Fibroblast of mammary gland (primary cell): ENCODE results near the gene CDH4.
A peak's percentile ranks its signal among the peaks of the same experiment; 100 is the strongest.

Experiments
- DNase-seq: peaks from one replicate; pipeline ENCODE4 v3.0.0-alpha.2; 2010; ENCODE audit warnings: low read depth
- H3K4me3 ChIP-seq: 2 replicates; pipeline ENCODE4 v1.5.1; 2011; ENCODE audit warnings: low read depth, mild to moderate bottlenecking, low read length, moderate library complexity; ENCODE audit not compliant: control insufficient read depth
- TF ChIP-seq, protein P1 (sequence below): conservative IDR thresholded peaks from 2 replicates; pipeline ENCODE4 v1.5.1; 2011; ENCODE audit warnings: low read depth, low read length, inconsistent platforms; ENCODE audit not compliant: control insufficient read depth, insufficient read depth

Gene CDH4

DNA sequence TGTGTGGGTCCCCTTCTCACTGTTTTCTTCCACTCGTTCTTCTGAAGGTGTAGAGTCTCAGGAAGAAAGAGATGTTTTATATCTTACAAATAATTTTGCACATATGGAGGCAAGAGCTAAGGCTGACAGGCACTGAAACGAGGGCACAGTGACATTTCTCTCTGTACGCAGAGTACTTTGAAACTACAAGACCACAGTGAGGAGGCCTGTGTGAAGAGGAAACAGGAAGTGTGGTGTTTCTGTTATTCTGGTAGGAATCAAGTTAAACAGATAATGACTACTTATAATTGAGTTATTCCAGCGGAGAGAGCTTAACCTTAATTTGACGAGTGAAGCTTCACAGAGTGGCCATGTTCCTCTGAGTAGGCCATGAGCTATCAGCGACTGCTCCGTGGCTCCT is 4.8 kb downstream of the CDH4 start:
- H3K4me3 ChIP-seq: no peak overlapping the region
- TF ChIP-seq, protein P1, sequence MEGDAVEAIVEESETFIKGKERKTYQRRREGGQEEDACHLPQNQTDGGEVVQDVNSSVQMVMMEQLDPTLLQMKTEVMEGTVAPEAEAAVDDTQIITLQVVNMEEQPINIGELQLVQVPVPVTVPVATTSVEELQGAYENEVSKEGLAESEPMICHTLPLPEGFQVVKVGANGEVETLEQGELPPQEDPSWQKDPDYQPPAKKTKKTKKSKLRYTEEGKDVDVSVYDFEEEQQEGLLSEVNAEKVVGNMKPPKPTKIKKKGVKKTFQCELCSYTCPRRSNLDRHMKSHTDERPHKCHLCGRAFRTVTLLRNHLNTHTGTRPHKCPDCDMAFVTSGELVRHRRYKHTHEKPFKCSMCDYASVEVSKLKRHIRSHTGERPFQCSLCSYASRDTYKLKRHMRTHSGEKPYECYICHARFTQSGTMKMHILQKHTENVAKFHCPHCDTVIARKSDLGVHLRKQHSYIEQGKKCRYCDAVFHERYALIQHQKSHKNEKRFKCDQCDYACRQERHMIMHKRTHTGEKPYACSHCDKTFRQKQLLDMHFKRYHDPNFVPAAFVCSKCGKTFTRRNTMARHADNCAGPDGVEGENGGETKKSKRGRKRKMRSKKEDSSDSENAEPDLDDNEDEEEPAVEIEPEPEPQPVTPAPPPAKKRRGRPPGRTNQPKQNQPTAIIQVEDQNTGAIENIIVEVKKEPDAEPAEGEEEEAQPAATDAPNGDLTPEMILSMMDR: no peak
- no peak for DNase-seq

DNA sequence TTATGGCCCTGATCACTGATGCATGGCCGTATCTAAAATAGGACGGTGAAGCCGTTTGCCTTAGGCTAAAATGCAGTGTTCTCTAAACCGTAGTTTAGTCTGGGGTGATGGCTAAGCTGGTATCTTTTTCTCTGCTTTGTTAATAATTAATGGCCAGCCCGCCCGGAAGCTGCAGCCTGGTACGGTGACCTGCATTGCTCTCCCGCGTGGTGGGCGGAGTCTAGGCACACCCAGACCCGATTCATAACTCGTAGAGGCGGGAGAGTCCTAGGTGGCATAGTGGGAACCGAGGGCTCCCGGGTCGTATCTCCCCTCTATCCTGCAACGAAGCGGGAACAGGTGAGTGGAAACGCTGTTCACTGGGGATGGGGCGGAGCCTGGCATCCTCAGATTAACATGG is 5.5 kb downstream of the CDH4 start:
- DNase-seq: no peak
- no peak overlapping the region for H3K4me3 ChIP-seq
- TF ChIP-seq, protein P1: no peak

DNA sequence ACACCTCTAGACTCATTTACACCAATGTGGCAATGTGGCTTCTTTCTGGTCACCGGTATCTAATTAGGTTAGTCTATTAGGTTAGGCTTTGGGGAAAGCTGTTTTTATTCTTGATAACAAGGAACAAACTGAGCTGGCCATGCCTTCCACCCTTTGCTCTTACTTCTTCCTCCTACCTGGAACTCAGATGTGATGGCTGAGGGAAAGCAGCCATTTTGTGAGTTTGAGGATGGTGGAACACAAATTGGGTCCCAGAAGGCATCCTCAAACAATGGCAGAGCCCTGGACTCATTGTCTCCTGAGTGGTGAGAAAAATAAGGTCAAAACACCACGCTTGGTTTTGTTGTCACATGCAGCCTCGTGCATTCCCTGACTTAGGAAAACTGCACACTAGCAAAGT is 7.7 kb downstream of the CDH4 start:
- H3K4me3 ChIP-seq: no peak overlapping the region
- no peak for DNase-seq
- TF ChIP-seq, protein P1: no peak

DNA sequence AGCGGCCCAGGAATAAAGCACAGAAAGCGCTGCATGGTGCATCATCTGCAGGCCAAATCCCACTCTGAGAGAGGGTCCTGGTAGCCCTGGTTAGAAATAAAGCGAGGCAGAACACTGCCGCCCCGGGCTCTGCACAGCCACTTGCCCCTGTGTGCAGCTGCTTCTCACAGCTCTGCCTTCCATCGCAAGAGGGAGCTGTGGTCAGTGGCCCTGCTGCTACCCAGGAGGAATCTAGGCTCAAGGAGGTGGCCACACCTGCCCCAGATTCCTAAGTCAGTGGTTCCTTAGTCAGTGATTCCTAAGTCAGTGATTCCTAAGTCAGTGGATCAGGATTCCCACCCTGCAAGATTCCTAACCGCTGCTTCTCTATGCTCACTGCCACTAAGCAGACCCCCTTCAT is 8.8 kb downstream of the CDH4 start:
- no peak for DNase-seq
- no peak overlapping the region for H3K4me3 ChIP-seq
- TF ChIP-seq, protein P1: no peak

DNA sequence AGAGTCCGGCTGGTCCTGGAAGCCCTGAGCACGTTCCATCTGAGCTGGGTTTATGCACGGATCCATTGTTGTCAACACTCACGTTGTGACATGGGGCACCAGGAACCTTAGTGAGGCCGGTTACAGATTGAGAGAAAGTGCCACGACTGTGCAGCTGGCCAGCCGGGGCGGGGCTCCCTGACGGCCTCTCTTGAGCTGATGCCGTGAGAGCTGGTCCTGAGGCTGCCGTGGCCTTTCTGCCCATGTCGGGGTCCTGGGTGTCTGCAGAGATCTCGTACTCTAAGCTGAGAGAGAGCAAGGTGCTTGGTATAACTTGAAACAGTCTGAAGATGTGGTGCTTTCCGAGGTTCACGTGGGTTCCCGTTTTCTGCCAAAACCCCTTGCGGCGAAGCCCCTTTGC is 10.0 kb downstream of the CDH4 start:
- TF ChIP-seq, protein P1: no peak
- no peak overlapping the region for H3K4me3 ChIP-seq
- no peak for DNase-seq

DNA sequence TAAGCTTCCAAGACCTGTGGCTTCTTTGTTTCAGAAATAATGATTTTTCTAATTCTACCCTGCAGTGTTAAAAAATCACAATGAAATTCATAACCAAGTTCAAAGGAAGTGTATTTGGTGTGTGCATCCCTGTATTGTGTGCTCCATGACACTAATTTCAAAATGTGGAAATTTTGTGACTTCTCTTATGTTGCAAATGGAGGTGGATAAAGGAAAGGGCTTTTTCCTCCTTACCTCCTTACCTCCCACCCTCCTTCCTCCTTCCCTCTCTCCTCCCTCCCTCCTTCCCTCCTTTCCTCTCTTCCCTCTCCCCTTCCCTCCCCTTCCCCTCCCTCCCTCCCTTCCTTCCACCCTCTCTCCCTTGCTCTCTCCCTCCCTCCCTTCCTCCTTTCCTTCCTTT is 10.5 kb downstream of the CDH4 start:
- TF ChIP-seq, protein P1: no peak
- H3K4me3 ChIP-seq: no peak overlapping the region
- DNase-seq: no peak

DNA sequence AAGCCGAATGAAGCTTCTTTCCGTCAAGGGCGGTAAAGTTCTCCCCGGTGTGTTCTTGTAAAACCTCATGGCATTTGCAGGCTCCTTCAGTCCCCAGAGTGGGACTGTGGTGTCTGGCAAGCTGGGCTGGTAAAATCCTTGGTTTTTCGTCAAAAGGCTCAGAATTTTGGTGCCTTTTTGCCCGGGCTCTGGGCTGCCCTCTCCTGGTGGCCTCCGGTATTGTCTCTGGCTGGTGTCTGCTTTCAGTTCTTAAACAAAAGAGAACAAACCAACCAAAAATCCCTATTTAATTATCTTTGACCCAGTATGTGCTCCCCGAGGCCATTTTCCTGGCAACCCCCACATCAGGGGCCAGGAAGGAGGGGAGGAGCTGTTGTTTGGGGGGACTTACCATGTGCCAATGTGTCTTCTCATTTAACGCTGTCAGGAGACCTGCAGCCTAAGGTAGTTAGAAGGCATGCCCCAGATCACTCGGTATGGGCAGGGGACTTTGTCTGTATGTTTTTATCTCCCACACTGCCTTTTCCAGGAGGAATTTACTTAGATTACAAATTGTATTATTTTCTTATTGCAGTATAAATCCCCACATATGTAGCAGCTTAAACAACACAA is 11.1 kb downstream of the CDH4 start:
- peak; percentile 33 for DNase-seq
- H3K4me3 ChIP-seq: no peak overlapping the region
- TF ChIP-seq, protein P1: peak; percentile 95
